ENCODE measurements around the gene ABR. TPM values are rescaled to one million over a fixed set of nuclear protein-coding genes. Genes with fewer than 3 reads are reported as not detected.
"Not testable (repeated sequence)": the region's sequence is repeated elsewhere in the genome, so short reads cannot be mapped to it uniquely, and the experiment has no call there.

The ABR gene
- polyA plus RNA-seq, 3 donors = 14.7 to 62.4 (median 36.4) TPM

GRCh38 chr17:1110862-1111598, 68.8 kb downstream of the ABR start:
- peak overlapping the region; percentile 58 for H3K27ac ChIP-seq (ENCODE audit: low read depth, low read length)
- 39 to 83% (median 41%) methylated on average over 18 to 19 of the region's 19 CpGs for WGBS, 3 donors

- WGBS, 3 donors = 25 to 60% (median 31%) methylated on average over 3 of the region's 3 CpGs
- no peak overlapping the region for H3K27ac ChIP-seq (ENCODE audit: low read depth, low read length)
These were observed 69.3 kb downstream of the ABR start for GRCh38 chr17:1110541-1110861.

- 16 to 26% (median 20%) methylated on average over 30 to 34 of the region's 34 CpGs for WGBS, 3 donors
- H3K27ac ChIP-seq (ENCODE audit: low read depth, low read length) = peak overlapping the region; percentile 19
These were observed 69.9 kb downstream of the ABR start for GRCh38 chr17:1109606-1110540.

- H3K27ac ChIP-seq (ENCODE audit: low read depth, low read length) = peak overlapping the region; percentile 19
- 1% methylated on average over 76 to 89 of the region's 103 CpGs for WGBS, 3 donors
These were observed 70.8 kb downstream of the ABR start for GRCh38 chr17:1108765-1109605.

- WGBS, 3 donors = 4% methylated on average over 14 to 16 of the region's 16 CpGs
These were observed 71.4 kb downstream of the ABR start for GRCh38 chr17:1108478-1108764.

GRCh38 chr17:1107777-1108477, 71.9 kb downstream of the ABR start:
- WGBS, 3 donors = 55 to 69% (median 65%) methylated on average over 23 to 24 of the region's 24 CpGs
- H3K27ac ChIP-seq (ENCODE audit: low read depth, low read length) = no peak overlapping the region

More at GRCh38 chr17:1108478-1108764, 71.4 kb downstream of the ABR start:
- no peak overlapping the region for H3K27ac ChIP-seq (ENCODE audit: low read depth, low read length)

GRCh38 chr17:1107083-1107776, 72.6 kb downstream of the ABR start:
- H3K27ac ChIP-seq (ENCODE audit: low read depth, low read length) = no peak overlapping the region
- 84 to 91% (median 90%) methylated on average over 20 of the region's 20 CpGs for WGBS, 3 donors

- H3K27ac ChIP-seq (ENCODE audit: low read depth, low read length) = no peak overlapping the region
- WGBS, 3 donors = 34 to 75% (median 66%) methylated on average over 8 of the region's 8 CpGs
These were observed 75.6 kb downstream of the ABR start for GRCh38 chr17:1104222-1104621.

GRCh38 chr17:1100382-1100781, 79.4 kb downstream of the ABR start:
- H3K27ac ChIP-seq (ENCODE audit: low read depth, low read length) = no peak overlapping the region
- WGBS, 3 donors = 82 to 87% (median 83%) methylated on average over 11 of the region's 11 CpGs

- H3K27ac ChIP-seq (ENCODE audit: low read depth, low read length) = no peak overlapping the region
- 90 to 96% (median 94%) methylated on average over 9 of the region's 9 CpGs for WGBS, 3 donors
These were observed 80.5 kb downstream of the ABR start for GRCh38 chr17:1099242-1099641.

GRCh38 chr17:1097972-1098744, 81.6 kb downstream of the ABR start:
- not testable (repeated sequence) for H3K27ac ChIP-seq (ENCODE audit: low read depth, low read length)
- 63 to 85% (median 69%) methylated on average over 19 of the region's 19 CpGs for WGBS, 3 donors

GRCh38 chr17:1096215-1096614, 83.6 kb downstream of the ABR start:
- no peak overlapping the region for H3K27ac ChIP-seq (ENCODE audit: low read depth, low read length)
- WGBS, 3 donors = 30 to 50% (median 42%) methylated on average over 9 of the region's 9 CpGs

GRCh38 chr17:1095853-1096173, 84.0 kb downstream of the ABR start:
- 48 to 69% (median 51%) methylated on average over 8 of the region's 8 CpGs for WGBS, 3 donors
- H3K27ac ChIP-seq (ENCODE audit: low read depth, low read length) = no peak overlapping the region

GRCh38 chr17:1095090-1095852, 84.5 kb downstream of the ABR start:
- no peak overlapping the region for H3K27ac ChIP-seq (ENCODE audit: low read depth, low read length)
- WGBS, 3 donors = 48 to 82% (median 53%) methylated on average over 29 to 31 of the region's 31 CpGs

- 91 to 99% (median 95%) methylated on average over 6 of the region's 6 CpGs for WGBS, 3 donors
- no peak overlapping the region for H3K27ac ChIP-seq (ENCODE audit: low read depth, low read length)
These were observed 85.2 kb downstream of the ABR start for GRCh38 chr17:1094591-1094990.

GRCh38 chr17:1091900-1092299, 87.9 kb downstream of the ABR start:
- H3K27ac ChIP-seq (ENCODE audit: low read depth, low read length) = no peak overlapping the region
- WGBS, 3 donors = 88 to 92% (median 91%) methylated on average over 14 of the region's 14 CpGs

GRCh38 chr17:1091190-1091534, 88.6 kb downstream of the ABR start:
- H3K27ac ChIP-seq (ENCODE audit: low read depth, low read length) = no peak overlapping the region
- 84 to 92% (median 89%) methylated on average over 6 to 8 of the region's 8 CpGs for WGBS, 3 donors
